Lower leg skin (tissue), 4 donors: ENCODE data around the gene COL18A1. TPM values are rescaled to one million over a fixed set of nuclear protein-coding genes. Genes with fewer than 3 reads are reported as not detected.
A peak's percentile ranks its signal among the peaks of the same experiment; 100 is the strongest.
"Not testable (repeated sequence)": the region's sequence is repeated elsewhere in the genome, so short reads cannot be mapped to it uniquely, and the experiment has no call there.

Experiments used
- DNase-seq, 2 donors: peaks; one replicate each; pipeline ENCODE4 v3.0.0-alpha.2; 2019; ENCODE audit warnings: low spot score in 2 of 2
- H3K4me3 ChIP-seq: fragments of 200-600 bp; sonication (generic); 2 replicates; pipeline ENCODE4 v1.5.1; 2017; ENCODE audit warnings: mild to moderate bottlenecking, low read depth; ENCODE audit not compliant: poor library complexity, severe bottlenecking
- CTCF ChIP-seq, 3 donors: fragments of 450-650 bp; IDR thresholded peaks; one replicate each; pipeline ENCODE4 v1.5.1; 2016; ENCODE audit warnings: antibody characterized with exemption in 3 of 3, mild to moderate bottlenecking in 3 of 3, moderate library complexity in 2 of 3
- POLR2A ChIP-seq, 2 donors: fragments of 450-650 bp; IDR thresholded peaks; one replicate each; pipeline ENCODE4 v1.6.1; 2016 to 2017; ENCODE audit warnings: antibody characterized with exemption in 2 of 2, mild to moderate bottlenecking in 1 of 2, moderate library complexity in 1 of 2
- WGBS, 2 donors: methylation state at CpG; one replicate each; pipeline ENCODE4 v1.1.5; 2018; 5-methylcytosine and 5-hydroxymethylcytosine counted together
- intact Hi-C: fragments of 100-400 bp; cut with DNase I; formaldehyde crosslinking; loops from one replicate; pipeline ENCODE4 v1.15.0; 2023; ENCODE audit warnings: low total_unique reads
- total RNA-seq, 4 donors: library from RNA; depleted of rRNA; stranded (reverse); fragments of >200 nt; gene quantifications; one replicate each; pipeline ENCODE4 v1.1.0, GENCODE V29; 2016

The COL18A1 gene
- total RNA-seq, 4 donors from 2014 or later, result 63.3 to 126 (median 85.9) TPM

- intact Hi-C loops, result no loop called here
- no peak overlapping the region for H3K4me3 ChIP-seq
- whole genome bisulfite sequencing, 2 donors, result 83 to 89% methylated on average over 18 to 26 of the region's 26 CpGs
- DNase-seq, result peak in 1 of 2 donors; percentile 80
- TF ChIP-seq CTCF (IDR thresholded peaks at IDR 0.05) (no peak), POLR2A (IDR thresholded peaks at IDR 0.05) (no peak)
These were observed 153.2 kb downstream of the COL18A1 start for GRCh38 chr21:45558044-45558721.

GRCh38 chr21:45559216-45560105 lies 154.5 kb downstream of the COL18A1 start:
- peak in 1 of 2 donors; percentile 77 for DNase-seq

GRCh38 chr21:45560106-45561021 lies 155.4 kb downstream of the COL18A1 start:
- intact Hi-C loops, result no loop called here
- no peak overlapping the region for H3K4me3 ChIP-seq
- DNase-seq, result peak in 1 of 2 donors; percentile 81

More at GRCh38 chr21:45559216-45560105, 154.5 kb downstream of the COL18A1 start:
- no peak overlapping the region for H3K4me3 ChIP-seq
- intact Hi-C loops, result no loop called here
- no peak for TF ChIP-seq CTCF (IDR thresholded peaks at IDR 0.05)
- TF ChIP-seq POLR2A (IDR thresholded peaks at IDR 0.05), result no peak
- 79 to 88% methylated on average over 26 to 29 of the region's 29 CpGs for WGBS, 2 donors

GRCh38 chr21:45561241-45561640 lies 156.3 kb downstream of the COL18A1 start:
- WGBS, 2 donors, result 77 to 80% methylated on average over 8 of the region's 8 CpGs
- DNase-seq, result peak in 1 of 2 donors; percentile 42

More at GRCh38 chr21:45560106-45561021, 155.4 kb downstream of the COL18A1 start:
- TF ChIP-seq CTCF (IDR thresholded peaks at IDR 0.05) (no peak), POLR2A (IDR thresholded peaks at IDR 0.05) (no peak)
- 84 to 86% methylated on average over 25 to 29 of the region's 30 CpGs for WGBS, 2 donors

GRCh38 chr21:45562402-45562801 lies 157.4 kb downstream of the COL18A1 start:
- DNase-seq, result peak in 1 of 2 donors; percentile 43
- intact Hi-C loops, result no loop called here
- H3K4me3 ChIP-seq, result no peak overlapping the region
- no peak for TF ChIP-seq POLR2A (IDR thresholded peaks at IDR 0.05)
- no peak for TF ChIP-seq CTCF (IDR thresholded peaks at IDR 0.05)
- 66 to 70% methylated on average over 10 of the region's 10 CpGs for WGBS, 2 donors

More at GRCh38 chr21:45561241-45561640, 156.3 kb downstream of the COL18A1 start:
- H3K4me3 ChIP-seq, intact Hi-C loops: not testable (repeated sequence)
